Thyroid gland (tissue), 4 donors: ENCODE data around the gene TSFM. TPM values are rescaled to one million over a fixed set of nuclear protein-coding genes. Genes with fewer than 3 reads are reported as not detected.

Experiments
- DNase-seq, 2 donors: peaks; one replicate each; pipeline ENCODE4 v3.0.0-alpha.2; 2019
- H3K27ac ChIP-seq, 3 donors: fragments of 200-600 bp; sonication (generic); 1 replicate in 2 of 3; 2 replicates in 1 of 3; pipeline ENCODE4 v1.5.1; 2016 to 2019; ENCODE audit warnings: mild to moderate bottlenecking in 1 of 3, moderate library complexity in 1 of 3
- H3K27me3 ChIP-seq: fragments of 200-600 bp; sonication (generic); one replicate; pipeline ENCODE4 v1.5.1; 2019
- H3K36me3 ChIP-seq, 2 donors: fragments of 200-600 bp; sonication (generic); one replicate each; pipeline ENCODE4 v1.5.1; 2016 to 2019
- H3K4me1 ChIP-seq, 2 donors: fragments of 200-600 bp; sonication (generic); one replicate each; pipeline ENCODE4 v1.5.1; 2017 to 2019
- H3K4me3 ChIP-seq, 3 donors: fragments of 200-600 bp; sonication (generic); replicated peaks in 1 of 3; 1 replicate in 2 of 3; 2 replicates in 1 of 3; pipeline ENCODE4 v1.5.1; 2016; ENCODE audit warnings: mild to moderate bottlenecking in 1 of 3
- H3K9me3 ChIP-seq: fragments of 200-600 bp; sonication (generic); one replicate; pipeline ENCODE4 v1.5.1; 2017
- CTCF ChIP-seq, 6 experiments: fragments of 200-600 bp in 3 of 6; fragments of 450-650 bp in 3 of 6; sonication (generic) in 3 of 6; IDR thresholded peaks; one replicate each; pipeline ENCODE4 v1.5.1; 2016 to 2019; ENCODE audit warnings: antibody characterized with exemption in 6 of 6, mild to moderate bottlenecking in 2 of 6, inconsistent platforms in 1 of 6, moderate library complexity in 1 of 6
- POLR2A ChIP-seq, 2 donors: fragments of 450-650 bp; IDR thresholded peaks; one replicate each; pipeline ENCODE4 v1.6.1; 2017; ENCODE audit warnings: antibody characterized with exemption in 2 of 2, mild to moderate bottlenecking in 2 of 2, moderate library complexity in 1 of 2
- WGBS, 2 donors: methylation state at CpG; one replicate each; pipeline ENCODE4 v1.1.5; 2017; 5-methylcytosine and 5-hydroxymethylcytosine counted together
- intact Hi-C: fragments of 100-400 bp; cut with DNase I; formaldehyde crosslinking; loops from one replicate; pipeline ENCODE4 v1.15.1; 2023
- total RNA-seq, 4 donors: library from RNA; depleted of rRNA; stranded (reverse); fragments of >200 nt; gene quantifications; one replicate each; pipeline ENCODE4 v1.2.3, GENCODE V29; 2016

The TSFM gene
- total RNA-seq, 4 donors from 2014 or later = 19.4 to 32.0 (median 25.5) TPM

GRCh38 chr12:57755194-57755453 lies 27.5 kb upstream of the TSFM start:
- no peak for DNase-seq
- intact Hi-C loops = no loop called here
- Histone ChIP-seq H3K36me3 (peaks cover 10 to 11% of the 10 kb centered on the region in 2 donors), H3K4me3 (peak overlapping the region in 1 of 3 donors; percentile 79), H3K9me3 (no peaks in the 10 kb centered on the region), H3K4me1 (peaks cover 22 to 39% of the 10 kb centered on the region in 2 donors), H3K27me3 (no peaks in the 10 kb centered on the region), H3K27ac (peak overlapping the region; percentile 35 to 74 (median 46))
- TF ChIP-seq CTCF (IDR thresholded peaks at IDR 0.05) (no peak), POLR2A (IDR thresholded peaks at IDR 0.05) (no peak)
- no CpG with 5 or more reads among the region's 34 CpGs for WGBS, 2 donors

GRCh38 chr12:57755454-57756372 lies 26.9 kb upstream of the TSFM start:
- peak; percentile 64 for DNase-seq
- H3K27me3 ChIP-seq = no peaks in the 10 kb centered on the region
- H3K36me3 ChIP-seq = peaks cover 9 to 10% of the 10 kb centered on the region in 2 donors
- WGBS, 2 donors = 3 to 5% methylated on average over 15 to 21 of the region's 76 CpGs
- H3K27ac ChIP-seq = peak overlapping the region; percentile 35 to 74 (median 46)
- peaks cover 22 to 39% of the 10 kb centered on the region in 2 donors for H3K4me1 ChIP-seq
- peak in 1 of 2 donors; percentile 37 for TF ChIP-seq POLR2A (IDR thresholded peaks at IDR 0.05)
- no peak for TF ChIP-seq CTCF (IDR thresholded peaks at IDR 0.05)
- H3K9me3 ChIP-seq = no peaks in the 10 kb centered on the region
- intact Hi-C loops = no loop called here
- peak overlapping the region; percentile 19 to 79 (median 22) for H3K4me3 ChIP-seq

GRCh38 chr12:57756406-57757341 lies 25.9 kb upstream of the TSFM start:
- TF ChIP-seq POLR2A (IDR thresholded peaks at IDR 0.05) = no peak
- TF ChIP-seq CTCF (IDR thresholded peaks at IDR 0.05) = peak in 3 of 6 experiments; percentile 19 to 54 (median 25)
- peak overlapping the region in 1 of 3 donors; percentile 79 for H3K4me3 ChIP-seq
- no peak overlapping the region for H3K27ac ChIP-seq
- WGBS, 2 donors = 46 to 50% methylated on average over 16 to 22 of the region's 22 CpGs
- peaks cover 9 to 10% of the 10 kb centered on the region in 2 donors for H3K36me3 ChIP-seq
- DNase-seq = peak; percentile 42 to 47
- peaks cover 13 to 30% of the 10 kb centered on the region in 2 donors for H3K4me1 ChIP-seq
- H3K9me3 ChIP-seq = no peaks in the 10 kb centered on the region
- no peaks in the 10 kb centered on the region for H3K27me3 ChIP-seq
- intact Hi-C loops = no loop called here

- peaks cover 13 to 28% of the 10 kb centered on the region in 2 donors for H3K4me1 ChIP-seq
- H3K4me3 ChIP-seq = no peak overlapping the region
- H3K27me3 ChIP-seq = no peaks in the 10 kb centered on the region
- H3K27ac ChIP-seq = no peak overlapping the region
- no peaks in the 10 kb centered on the region for H3K9me3 ChIP-seq
- peaks cover 9 to 10% of the 10 kb centered on the region in 2 donors for H3K36me3 ChIP-seq
- DNase-seq = no peak
- WGBS, 2 donors = 96 to 97% methylated on average over 4 of the region's 4 CpGs
- intact Hi-C loops = no loop called here
- TF ChIP-seq CTCF (IDR thresholded peaks at IDR 0.05) (no peak), POLR2A (IDR thresholded peaks at IDR 0.05) (no peak)
These were observed 24.8 kb upstream of the TSFM start for GRCh38 chr12:57757771-57758170.
